ENCODE results near the gene C4orf50.

DNA sequence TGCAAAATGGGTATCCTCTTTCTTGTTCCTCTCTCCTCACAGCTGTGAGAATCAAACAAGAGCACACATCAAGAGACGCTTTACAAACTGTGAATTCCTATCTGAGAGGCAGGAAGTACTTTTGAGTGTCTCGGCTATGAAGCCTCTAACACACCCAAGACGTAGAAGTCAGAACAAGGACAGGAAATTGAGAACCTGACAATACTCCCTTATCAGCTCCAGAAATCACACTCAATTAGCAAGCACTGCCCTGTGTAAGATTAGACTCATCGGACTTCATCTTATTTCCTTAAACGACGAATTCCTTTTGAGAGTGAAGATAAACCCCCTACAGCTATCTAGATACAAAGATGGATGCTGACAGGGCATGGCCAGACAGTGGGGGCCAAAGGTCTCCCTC, 74.7 kb downstream of the C4orf50 start:
- TF ChIP-seq RFX5 (IDR thresholded peaks at IDR 0.05; ENCODE audit: low read depth, low read length) (no peak), SMARCC2 (IDR thresholded peaks at IDR 0.05) (no peak), ZNF510 (CRISPR knock-in tag; IDR thresholded peaks at IDR 0.05; ENCODE audit: low read depth) (no peak), KIAA2018 (CRISPR knock-in tag; IDR thresholded peaks at IDR 0.05; ENCODE audit: borderline replicate concordance) (no peak), FOXM1 (CRISPR knock-in tag; IDR thresholded peaks at IDR 0.05) (no peak)

All from HepG2 (cell line).